Measurements from ENCODE around the gene RLN2. TPM values are rescaled to one million over a fixed set of nuclear protein-coding genes. Genes with fewer than 3 reads are reported as not detected.

RLN2 gene
- total RNA-seq, 1 donor from 2014 or later: not detected

DNA sequence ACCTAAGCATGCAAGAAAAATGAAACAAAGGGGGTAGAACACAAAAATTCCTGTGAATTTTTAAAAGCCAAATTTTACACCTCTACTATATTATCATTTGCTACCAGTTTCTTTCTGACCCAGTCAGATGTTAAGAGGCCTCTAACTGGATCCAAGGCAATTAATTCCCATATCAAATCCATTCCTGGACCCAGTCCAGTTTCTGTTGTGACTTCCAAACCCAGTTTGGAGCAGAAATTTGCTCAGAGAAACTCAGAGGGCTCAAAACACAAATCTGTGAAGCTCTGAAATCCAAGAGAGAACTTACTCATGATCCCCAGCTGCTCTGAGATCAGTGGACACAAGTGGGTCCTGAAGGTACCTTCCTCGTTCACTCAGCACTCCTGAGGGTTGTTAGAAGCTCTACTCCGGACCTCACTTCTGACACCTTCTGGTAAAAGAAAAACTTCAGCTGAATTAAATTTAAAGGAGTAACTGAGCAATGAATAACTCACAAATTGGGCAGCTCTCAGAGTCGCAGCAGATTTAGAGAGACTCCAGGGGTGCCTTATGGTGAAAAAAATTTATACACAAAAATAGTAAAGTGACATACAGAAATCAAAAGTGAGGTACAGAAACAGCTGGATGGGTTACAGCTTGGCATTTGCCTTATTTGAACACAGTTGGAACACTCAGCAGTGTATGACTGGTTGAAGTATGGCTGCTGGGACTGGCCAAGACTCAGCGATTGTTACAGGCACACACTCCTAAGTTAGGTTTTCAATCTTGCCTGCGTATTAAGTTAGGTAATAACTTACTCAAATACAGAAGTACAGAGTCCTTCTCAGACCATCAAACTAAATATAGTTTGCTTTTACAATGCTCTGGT is 40.9 kb downstream of the RLN2 start:
- Histone ChIP-seq H3K27ac (no peak overlapping the region), H3K4me3 (peak overlapping the region in 1 of 2 donors; percentile 12), H3K36me3 (no peaks in the 10 kb centered on the region), H3K4me1 (no peaks in the 10 kb centered on the region), H3K27me3 (no peaks in the 10 kb centered on the region), H3K9me3 (no peaks in the 10 kb centered on the region)
- TF ChIP-seq, protein P1, sequence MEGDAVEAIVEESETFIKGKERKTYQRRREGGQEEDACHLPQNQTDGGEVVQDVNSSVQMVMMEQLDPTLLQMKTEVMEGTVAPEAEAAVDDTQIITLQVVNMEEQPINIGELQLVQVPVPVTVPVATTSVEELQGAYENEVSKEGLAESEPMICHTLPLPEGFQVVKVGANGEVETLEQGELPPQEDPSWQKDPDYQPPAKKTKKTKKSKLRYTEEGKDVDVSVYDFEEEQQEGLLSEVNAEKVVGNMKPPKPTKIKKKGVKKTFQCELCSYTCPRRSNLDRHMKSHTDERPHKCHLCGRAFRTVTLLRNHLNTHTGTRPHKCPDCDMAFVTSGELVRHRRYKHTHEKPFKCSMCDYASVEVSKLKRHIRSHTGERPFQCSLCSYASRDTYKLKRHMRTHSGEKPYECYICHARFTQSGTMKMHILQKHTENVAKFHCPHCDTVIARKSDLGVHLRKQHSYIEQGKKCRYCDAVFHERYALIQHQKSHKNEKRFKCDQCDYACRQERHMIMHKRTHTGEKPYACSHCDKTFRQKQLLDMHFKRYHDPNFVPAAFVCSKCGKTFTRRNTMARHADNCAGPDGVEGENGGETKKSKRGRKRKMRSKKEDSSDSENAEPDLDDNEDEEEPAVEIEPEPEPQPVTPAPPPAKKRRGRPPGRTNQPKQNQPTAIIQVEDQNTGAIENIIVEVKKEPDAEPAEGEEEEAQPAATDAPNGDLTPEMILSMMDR (IDR thresholded peaks at IDR 0.05): peak in 2 of 3 experiments; percentile 13 to 25
- DNase-seq (ENCODE audit: low spot score in 2 of 2): no peak
- intact Hi-C loops (cut with DNase I): loop anchor here (10.0 kb wide), 1 partner anchor 499 kb away; no protein-coding TSS in a partner anchor

Other genes with a start within 250 kb of the RLN2 start
- gene INSL6, start 119.1 kb downstream of the RLN2 start, total RNA-seq: not detected
- not detected for gene INSL4, start 73.3 kb downstream of the RLN2 start, total RNA-seq
- gene RLN1, start 35.2 kb upstream of the RLN2 start, total RNA-seq: not detected
- gene PLGRKT, start 133.2 kb upstream of the RLN2 start, total RNA-seq: not detected
- gene CD274, start 145.8 kb upstream of the RLN2 start, total RNA-seq: 23.8 TPM
- 1.1 TPM for gene PDCD1LG2, start 205.8 kb upstream of the RLN2 start, total RNA-seq